Measurements from ENCODE around the gene EDC3.
"Not testable (repeated sequence)": the region's sequence is repeated elsewhere in the genome, so short reads cannot be mapped to it uniquely, and the experiment has no call there.

The EDC3 gene

DNA sequence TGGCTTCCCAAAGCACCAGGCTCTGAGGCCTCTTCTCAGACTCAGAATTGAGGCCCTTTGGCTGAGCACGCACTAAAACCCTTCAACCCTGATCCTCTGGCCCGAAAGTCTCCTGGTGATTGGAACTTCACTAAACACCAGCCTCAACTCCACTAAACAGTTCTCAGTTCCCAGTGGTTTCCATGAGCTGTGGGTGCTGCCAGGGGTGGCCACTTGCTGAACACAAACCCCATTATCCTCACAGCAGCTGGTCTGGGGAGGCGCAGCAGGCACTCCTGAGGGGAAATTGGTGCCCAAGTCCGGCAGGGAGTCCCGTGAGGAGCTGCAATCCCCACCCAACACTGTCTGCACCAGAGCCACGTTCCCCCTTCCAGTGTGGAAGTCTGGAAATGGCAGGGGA, 84.0 kb downstream of the EDC3 start:
- DNase-seq = no peak

GRCh38 chr15:74611341-74611740, 84.5 kb downstream of the EDC3 start:
- no peak for DNase-seq

DNA sequence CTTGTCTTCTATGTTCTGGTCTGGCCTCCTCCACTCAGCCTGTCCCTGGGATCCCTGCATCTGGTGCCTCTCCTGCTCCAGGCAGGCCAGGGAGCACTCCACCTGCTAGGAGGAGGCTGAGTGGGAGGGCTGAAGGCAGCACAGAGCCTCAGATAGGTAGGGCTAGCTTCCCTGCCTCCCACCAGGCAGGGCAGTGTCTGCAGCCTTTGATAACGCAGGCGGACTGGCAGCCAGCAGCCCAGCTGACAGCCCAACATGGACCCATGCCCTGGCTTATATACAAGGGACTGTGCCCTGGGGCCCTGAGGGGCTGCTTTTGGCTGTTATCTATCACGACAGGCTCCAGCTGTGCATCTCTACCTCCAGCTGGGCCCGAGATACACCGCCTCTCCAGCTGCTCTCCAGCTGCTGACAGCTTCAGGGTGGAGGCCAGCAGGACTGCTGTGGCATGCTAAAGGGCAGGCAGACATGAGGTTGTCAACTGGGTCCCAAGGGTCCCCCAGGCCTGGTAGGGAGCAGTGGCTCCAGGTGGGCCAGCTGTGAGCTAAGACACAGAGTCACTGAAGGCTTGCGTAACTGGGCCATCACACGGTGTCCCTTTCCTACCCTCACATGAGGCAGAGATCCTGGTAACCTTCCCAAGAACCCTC, 85.4 kb downstream of the EDC3 start:
- peak; percentile 28 for DNase-seq

DNA sequence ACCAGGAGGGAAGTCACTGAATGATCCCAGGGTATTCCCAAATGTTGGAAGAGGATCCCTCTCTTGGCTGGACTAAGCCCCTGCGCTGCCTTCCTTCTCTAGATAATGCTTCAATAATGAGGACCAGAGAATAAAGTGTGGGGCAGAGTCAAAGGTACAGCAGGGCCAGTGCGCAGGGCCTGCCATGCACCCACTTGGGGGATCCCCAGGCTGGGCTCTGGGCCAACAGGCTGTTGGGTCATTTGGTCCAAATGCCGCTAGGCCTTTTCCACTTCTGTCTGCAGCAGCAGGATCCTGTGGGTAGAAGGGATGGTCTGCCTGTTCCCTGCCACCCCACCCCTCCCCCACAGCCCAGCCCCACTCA, 85.9 kb downstream of the EDC3 start:
- DNase-seq = no peak

DNA sequence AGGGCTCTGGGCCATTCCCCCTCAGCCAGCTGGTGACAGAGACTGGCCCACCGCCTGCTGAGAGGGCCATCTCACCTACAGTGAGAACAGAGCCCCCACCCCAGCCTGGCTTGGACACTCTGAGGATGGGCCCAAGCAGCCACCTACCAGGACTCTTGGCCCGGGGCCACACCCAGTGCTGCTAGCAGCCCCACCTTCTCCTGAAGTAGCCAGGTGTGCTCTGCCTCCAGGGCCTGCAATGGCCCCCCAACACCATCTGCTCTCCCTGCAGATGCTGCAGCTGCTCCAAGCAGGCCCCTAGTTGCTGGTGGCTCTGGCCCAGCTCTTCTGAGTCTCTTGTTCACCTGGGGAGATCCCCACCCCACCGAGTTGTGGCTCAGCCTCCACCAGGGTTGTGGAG, 87.0 kb downstream of the EDC3 start:
- DNase-seq = no peak

- DNase-seq = no peak
These were observed 90.1 kb downstream of the EDC3 start for GRCh38 chr15:74605795-74606150.

DNA sequence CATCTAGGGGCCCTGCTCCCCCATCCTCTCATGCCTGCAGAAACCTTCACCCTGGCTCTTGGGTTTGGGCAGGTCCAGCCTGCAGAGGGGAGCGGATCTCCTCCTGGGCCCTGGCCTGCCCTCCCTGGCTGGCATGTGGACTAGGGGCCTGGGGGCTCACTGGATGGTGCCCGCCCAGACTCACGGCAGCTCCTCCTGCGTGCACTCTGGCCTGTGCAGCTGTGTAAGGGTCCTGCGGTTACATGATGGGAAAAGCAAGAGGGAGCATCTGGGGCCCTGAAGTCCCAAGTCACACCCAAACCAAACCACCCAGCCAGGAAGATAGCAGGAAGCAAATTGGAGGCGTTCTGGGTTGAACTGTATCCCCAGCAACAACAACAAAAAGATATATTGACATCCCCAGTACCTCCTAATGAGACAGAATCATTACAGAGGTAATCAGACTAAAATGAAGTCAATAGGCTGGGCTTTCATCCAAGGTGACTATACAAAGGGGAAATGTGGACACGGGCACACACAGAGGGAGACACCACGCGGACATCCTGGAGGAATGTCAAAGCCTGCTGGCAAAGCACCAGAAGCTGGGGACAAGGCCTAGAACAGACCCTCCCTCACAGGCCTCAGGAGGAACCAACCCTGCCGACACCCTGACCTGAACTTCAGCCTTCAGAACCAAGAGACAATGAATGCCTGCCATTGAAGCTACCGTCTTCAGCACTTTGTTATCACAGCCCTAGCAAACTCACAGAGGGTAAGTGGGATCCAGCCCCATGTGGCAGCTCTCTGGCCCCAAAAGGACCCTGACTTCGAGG, 90.6 kb downstream of the EDC3 start:
- DNase-seq = no peak

DNA sequence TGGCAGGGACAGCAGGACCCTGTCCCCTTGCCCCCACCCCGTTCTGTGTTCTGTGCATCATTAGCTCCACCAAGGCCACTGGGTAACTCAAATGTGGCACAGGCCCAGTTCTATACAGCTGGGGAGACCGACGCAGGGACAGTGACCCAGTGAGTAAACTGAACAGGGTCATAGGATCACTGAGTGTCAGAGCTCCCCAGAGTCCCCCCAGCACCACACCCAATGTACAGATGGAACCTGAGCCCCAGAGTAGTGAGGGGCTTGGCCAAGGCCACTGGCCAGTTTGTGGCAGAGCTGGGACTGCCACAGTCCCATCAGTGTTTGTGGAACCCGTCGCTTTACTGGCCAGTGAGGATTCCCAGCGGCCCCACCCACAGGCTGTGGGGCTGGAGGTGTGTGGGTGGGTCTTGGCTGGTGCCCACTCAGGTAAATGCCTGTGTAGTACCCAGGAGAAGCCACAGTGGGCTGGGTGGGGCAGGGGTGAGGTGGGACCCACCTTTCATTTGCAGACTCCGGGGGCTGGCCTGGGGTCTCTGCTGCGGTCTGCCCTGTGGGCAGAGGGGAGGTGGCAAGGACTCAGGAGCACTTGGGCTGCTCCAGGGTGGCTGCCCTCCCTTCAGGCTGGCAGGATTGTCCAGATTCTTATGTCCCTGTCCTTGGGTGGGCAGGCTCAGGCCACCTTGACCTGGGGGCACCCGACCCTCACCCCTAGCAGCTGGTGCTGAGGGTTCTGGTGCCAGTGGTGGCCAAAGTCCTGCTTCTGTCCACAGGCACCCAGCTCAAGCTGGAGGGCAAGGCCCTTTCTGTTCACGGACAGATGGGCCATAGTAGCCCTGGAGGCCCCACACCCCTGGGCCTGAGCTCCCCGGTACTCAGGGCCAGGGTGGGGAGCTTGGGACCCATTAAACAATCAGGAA, 91.8 kb downstream of the EDC3 start:
- DNase-seq = no peak

DNA sequence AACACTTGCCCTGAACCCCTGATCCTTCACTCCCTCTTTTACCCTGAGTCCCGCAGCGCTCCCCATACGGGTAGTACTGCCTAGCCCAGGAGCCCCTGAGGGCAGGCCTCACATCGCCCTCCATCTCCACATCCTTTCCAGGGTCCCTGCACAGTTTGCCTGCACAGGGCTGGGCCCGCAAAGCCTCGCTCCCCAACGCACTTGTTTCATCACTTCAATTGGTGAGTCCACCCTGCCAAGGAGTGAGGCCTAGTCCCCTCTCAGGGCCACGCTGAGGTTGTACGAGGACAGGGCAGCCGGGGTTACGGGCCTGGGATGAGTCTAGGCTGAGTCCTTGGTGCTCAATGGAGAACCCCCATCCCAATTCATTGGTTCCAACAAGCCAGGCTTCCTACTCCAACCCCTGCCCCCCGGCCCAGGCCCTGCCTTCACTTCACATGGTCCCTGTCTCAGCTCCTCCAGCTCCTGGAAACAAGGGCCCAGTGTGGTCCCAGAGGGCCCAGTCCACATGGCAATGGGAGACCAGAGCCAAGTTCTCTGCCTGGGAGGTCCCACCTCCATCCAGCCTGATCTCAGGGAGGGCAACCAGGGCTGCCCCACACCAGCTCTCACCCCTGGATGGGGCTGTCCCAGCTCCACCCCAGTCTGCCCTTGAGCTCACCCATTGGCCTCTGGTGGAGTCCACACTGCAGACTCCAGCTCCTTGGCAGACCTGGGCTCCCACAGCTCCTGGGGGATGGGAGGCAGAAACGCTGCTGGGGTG, 92.6 kb downstream of the EDC3 start:
- DNase-seq = no peak

GRCh38 chr15:74599156-74599555, 96.7 kb downstream of the EDC3 start:
- no peak for DNase-seq

GRCh38 chr15:74598126-74598842, 97.5 kb downstream of the EDC3 start:
- DNase-seq = peak; percentile 94

GRCh38 chr15:74597146-74597705, 98.6 kb downstream of the EDC3 start:
- not testable (repeated sequence) for DNase-seq

GRCh38 chr15:74596736-74597135, 99.1 kb downstream of the EDC3 start:
- not testable (repeated sequence) for DNase-seq

DNA sequence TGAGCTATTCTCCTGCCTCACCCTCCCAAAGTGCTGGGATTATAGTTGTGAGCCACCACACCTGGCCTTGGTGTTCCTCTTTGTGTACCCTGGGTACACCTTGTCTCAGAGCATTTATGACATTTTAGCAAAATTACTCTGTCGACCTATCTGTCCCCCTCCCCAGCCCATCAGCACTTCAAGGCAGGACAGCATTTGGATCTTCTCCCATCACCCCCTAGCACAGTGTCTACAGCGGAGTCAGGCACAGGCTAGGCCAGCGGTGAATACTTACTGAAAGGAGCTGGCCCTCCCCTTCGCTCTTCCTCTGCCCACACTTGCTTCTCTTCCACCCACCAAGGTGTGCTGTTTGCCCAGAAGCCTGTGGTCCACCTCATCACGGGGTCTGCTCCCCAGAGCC, 100.6 kb downstream of the EDC3 start:
- no peak for DNase-seq

- DNase-seq = no peak
These were observed 101.4 kb downstream of the EDC3 start for GRCh38 chr15:74594455-74594854.

DNA sequence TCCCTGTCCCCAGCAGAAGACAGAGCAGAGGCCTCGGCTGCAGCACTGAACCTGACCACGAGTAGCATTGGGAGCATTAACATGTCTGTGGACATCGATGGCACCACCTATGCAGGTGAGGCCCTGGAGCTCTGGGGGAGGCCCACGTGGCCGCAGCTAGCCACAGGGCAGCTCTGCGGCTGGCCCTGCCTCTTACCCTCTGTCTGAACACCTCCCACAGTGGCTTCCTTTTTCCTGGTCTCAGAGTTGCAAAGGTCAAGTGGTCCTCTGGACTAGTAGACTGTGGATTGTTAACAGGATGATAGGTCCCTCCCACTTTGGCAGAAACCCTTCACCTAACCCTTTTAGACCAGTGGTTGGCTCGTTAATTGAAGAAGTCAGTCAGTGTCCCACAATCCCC, 102.7 kb downstream of the EDC3 start:
- no peak for DNase-seq

DNA sequence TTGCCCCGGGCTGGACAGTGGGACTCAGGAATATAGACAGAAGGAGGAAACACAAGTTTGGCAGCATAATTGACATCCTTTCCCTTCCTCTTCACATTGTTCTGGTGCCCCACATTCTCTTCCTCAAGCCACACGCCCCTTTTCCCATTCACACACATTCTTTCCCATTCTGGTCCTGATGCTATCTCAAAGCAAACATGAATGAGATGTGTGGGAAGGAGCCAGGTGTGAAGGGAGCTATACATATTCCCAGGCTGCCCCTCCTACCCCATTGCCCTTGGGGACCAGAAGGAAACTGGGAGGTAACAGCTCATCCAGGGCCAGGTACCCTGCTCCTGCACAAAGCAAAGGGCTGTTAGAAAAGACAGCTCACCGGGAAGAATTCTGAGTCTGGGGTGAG, 103.6 kb downstream of the EDC3 start:
- no peak for DNase-seq

DNA sequence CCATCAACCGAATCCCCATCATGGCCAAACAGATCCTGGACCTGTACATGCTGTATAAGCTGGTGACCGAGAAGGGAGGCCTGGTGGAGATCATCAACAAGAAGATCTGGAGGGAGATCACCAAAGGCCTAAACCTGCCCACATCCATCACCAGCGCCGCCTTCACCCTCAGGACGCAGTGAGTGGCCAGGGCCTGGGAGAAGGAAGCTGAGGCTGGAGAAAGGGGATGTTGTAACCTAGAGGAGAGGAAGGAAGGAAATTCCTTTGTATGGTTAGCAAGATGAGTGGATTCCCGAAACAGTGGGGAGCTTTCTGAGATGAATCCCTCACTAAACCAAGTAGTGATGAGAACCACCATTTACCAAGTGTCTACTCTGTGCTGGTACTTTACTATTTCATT, 106.0 kb downstream of the EDC3 start:
- DNase-seq = no peak

DNA sequence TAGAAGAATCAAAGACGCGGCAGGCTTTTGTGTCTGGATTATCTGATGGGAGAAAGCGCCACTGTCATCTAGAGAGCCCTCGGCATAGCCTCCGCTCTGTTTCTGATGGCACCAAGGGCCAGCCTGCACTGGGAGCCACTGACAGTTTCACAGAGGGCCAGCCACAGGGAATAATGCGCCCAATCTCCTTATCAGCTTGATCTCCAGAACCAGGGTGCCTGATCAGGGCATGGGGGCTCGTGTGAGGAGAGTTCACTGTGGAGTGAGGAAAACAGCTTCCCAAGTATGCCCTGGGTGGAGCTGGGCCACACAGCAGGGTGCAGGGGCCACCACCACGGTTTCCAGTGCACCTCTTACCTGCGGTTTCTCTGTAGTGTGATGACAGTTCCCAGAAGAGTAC, 110.0 kb downstream of the EDC3 start:
- no peak for DNase-seq

DNA sequence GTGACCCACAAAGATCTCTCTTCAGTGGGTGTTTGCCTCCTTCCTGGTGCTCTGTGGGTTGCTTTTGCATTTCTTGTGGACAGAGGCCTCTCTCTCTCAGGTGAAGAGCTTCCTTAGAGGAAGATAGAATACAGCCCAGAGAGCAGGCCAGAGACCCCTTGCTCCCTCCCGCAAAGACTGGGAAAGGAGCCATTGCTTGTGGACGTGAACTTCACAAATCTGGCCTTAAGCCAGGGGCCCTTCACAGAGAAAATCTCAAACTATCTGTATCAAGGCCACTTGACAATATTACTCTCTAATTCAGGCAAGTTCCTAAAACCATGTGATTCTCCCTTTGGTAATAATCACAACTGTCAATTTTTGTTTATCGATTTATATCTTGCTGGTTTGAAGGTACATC, 110.6 kb downstream of the EDC3 start:
- DNase-seq = no peak

- peak; percentile 32 for DNase-seq
These were observed 111.0 kb downstream of the EDC3 start for GRCh38 chr15:74584779-74585178.

Measured in right kidney (tissue), 1 donor.